ENCODE data around the gene DCPS.
"Not testable (repeated sequence)": the region's sequence is repeated elsewhere in the genome, so short reads cannot be mapped to it uniquely, and the experiment has no call there.

DCPS gene

DNA sequence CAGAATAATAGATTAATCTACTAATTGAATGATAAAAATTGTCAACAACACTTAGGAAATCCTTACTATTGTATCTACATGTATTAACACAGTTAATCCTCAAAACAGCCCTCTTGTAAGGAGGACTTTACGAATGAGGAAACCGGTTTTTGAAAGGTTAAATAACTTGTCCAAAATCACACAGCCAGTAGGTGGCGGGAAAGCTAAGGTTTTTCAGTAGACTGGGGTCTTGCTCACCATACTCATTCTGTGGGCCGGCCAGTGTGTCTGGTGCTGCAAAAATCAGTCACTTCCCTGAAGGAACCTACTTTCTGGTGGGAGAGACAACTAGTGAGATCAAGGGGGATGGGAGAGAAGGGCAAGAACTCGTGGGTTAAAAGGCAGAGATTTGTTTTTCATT lies 3.8 kb downstream of the DCPS start:
- no peak overlapping the region for H2BK120ac ChIP-seq (ENCODE audit: low read depth, low read length)
- no peak overlapping the region for H3K4me2 ChIP-seq (ENCODE audit: low read length)
- DNase-seq: peak; percentile 79
- no peak overlapping the region for H3K4me3 ChIP-seq (ENCODE audit: low read length)
- H3K79me2 ChIP-seq (ENCODE audit: control insufficient read depth, insufficient read depth, low read length): no peaks in the 10 kb centered on the region
- H3K27me3 ChIP-seq (ENCODE audit: insufficient read depth, low read length, poor library complexity): no peaks in the 10 kb centered on the region
- H2BK15ac ChIP-seq (replicated peaks; ENCODE audit: low read depth): no peak overlapping the region
- no peak overlapping the region for H3K23ac ChIP-seq (ENCODE audit: low read length)
- no peak overlapping the region for H2BK5ac ChIP-seq (ENCODE audit: low read length)
- H3K79me1 ChIP-seq (ENCODE audit: low read length): no peaks in the 10 kb centered on the region
- no peak overlapping the region for H2AK5ac ChIP-seq (ENCODE audit: low read length)
- H3K18ac ChIP-seq (ENCODE audit: low read length): no peak overlapping the region
- H3K27ac ChIP-seq (ENCODE audit: low read depth, low read length): no peak overlapping the region
- H4K8ac ChIP-seq (ENCODE audit: low read depth, low read length): no peak overlapping the region
- H3K4me1 ChIP-seq (ENCODE audit: control insufficient read depth, low read depth, low read length): no peaks in the 10 kb centered on the region
- H3K4ac ChIP-seq (ENCODE audit: low read depth, low read length): no peak overlapping the region
- H3K36me3 ChIP-seq (ENCODE audit: control insufficient read depth, insufficient read depth, low read length): no peaks in the 10 kb centered on the region
- no CpG with 5 or more reads among the region's 5 CpGs for WGBS (ENCODE audit: extremely low coverage, insufficient coverage, low lambda C conversion rate)
- no peak overlapping the region for H3K9ac ChIP-seq (ENCODE audit: low read length)
- H4K5ac ChIP-seq (ENCODE audit: low read length): no peak overlapping the region
- H3K56ac ChIP-seq (ENCODE audit: low read length): no peak overlapping the region

DNA sequence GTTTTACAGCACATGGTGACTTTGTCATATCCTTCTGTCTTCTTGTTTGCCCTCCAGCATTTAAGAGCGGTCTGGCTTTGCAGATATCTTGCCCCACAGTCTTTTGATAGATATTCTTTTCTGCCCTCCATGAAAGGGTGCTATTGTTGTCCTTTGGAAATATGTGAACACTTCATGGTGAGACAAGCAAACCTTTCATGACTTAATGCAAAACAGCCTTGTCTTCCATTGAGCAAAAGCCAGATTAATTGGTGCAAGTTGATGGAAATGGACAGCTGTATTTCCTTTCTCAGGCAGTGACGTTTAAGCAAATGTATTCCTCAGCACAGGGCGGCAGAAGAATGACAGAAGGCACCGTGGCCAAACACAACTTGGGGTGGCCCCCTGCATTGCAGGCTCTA lies 4.4 kb downstream of the DCPS start:
- H2AK5ac ChIP-seq (ENCODE audit: low read length): no peak overlapping the region
- no peak overlapping the region for H4K5ac ChIP-seq (ENCODE audit: low read length)
- no peak overlapping the region for H2BK120ac ChIP-seq (ENCODE audit: low read depth, low read length)
- no peak overlapping the region for H4K8ac ChIP-seq (ENCODE audit: low read depth, low read length)
- no peak overlapping the region for H3K9ac ChIP-seq (ENCODE audit: low read length)
- no peak overlapping the region for H3K56ac ChIP-seq (ENCODE audit: low read length)
- no peaks in the 10 kb centered on the region for H3K79me2 ChIP-seq (ENCODE audit: control insufficient read depth, insufficient read depth, low read length)
- H3K36me3 ChIP-seq (ENCODE audit: control insufficient read depth, insufficient read depth, low read length): no peaks in the 10 kb centered on the region
- H3K4me2 ChIP-seq (ENCODE audit: low read length): no peak overlapping the region
- no peak for DNase-seq
- WGBS (ENCODE audit: extremely low coverage, insufficient coverage, low lambda C conversion rate): no CpG with 5 or more reads among the region's 4 CpGs
- no peak overlapping the region for H3K4me3 ChIP-seq (ENCODE audit: low read length)
- H3K4me1 ChIP-seq (ENCODE audit: control insufficient read depth, low read depth, low read length): no peaks in the 10 kb centered on the region
- H2BK15ac ChIP-seq (replicated peaks; ENCODE audit: low read depth): no peak overlapping the region
- H3K18ac ChIP-seq (ENCODE audit: low read length): no peak overlapping the region
- H3K79me1 ChIP-seq (ENCODE audit: low read length): no peaks in the 10 kb centered on the region
- no peaks in the 10 kb centered on the region for H3K27me3 ChIP-seq (ENCODE audit: insufficient read depth, low read length, poor library complexity)
- no peak overlapping the region for H3K23ac ChIP-seq (ENCODE audit: low read length)
- no peak overlapping the region for H2BK5ac ChIP-seq (ENCODE audit: low read length)
- H3K27ac ChIP-seq (ENCODE audit: low read depth, low read length): no peak overlapping the region
- no peak overlapping the region for H3K4ac ChIP-seq (ENCODE audit: low read depth, low read length)

DNA sequence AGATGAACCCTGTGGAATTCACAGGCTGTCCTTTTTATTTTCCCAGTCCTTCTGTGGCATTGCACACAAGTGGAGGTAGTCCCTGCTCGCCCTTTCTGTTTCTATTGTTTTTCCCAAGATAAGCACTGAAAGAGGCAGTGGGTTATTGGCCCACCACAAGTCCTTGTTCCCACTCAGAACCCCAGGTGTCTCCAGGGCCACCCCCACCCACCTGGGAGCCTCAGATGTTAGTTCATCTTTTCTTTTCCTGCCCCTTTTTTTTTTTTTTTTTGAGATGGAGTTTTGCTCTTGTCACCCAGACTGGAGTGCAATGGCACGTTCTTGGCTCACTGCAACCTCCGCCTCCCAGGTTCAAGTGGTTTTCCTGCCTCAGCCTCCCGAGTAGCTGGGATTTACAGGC lies 4.9 kb downstream of the DCPS start:
- not testable (repeated sequence) for H2BK120ac ChIP-seq (ENCODE audit: low read depth, low read length); H4K5ac ChIP-seq (ENCODE audit: low read length); H3K4me1 ChIP-seq (ENCODE audit: control insufficient read depth, low read depth, low read length); DNase-seq; H3K4me2 ChIP-seq (ENCODE audit: low read length); H3K4ac ChIP-seq (ENCODE audit: low read depth, low read length); H3K36me3 ChIP-seq (ENCODE audit: control insufficient read depth, insufficient read depth, low read length); H4K8ac ChIP-seq (ENCODE audit: low read depth, low read length); H2AK5ac ChIP-seq (ENCODE audit: low read length); H2BK5ac ChIP-seq (ENCODE audit: low read length); H2BK15ac ChIP-seq (replicated peaks; ENCODE audit: low read depth); H3K79me1 ChIP-seq (ENCODE audit: low read length); H3K9ac ChIP-seq (ENCODE audit: low read length); H3K27ac ChIP-seq (ENCODE audit: low read depth, low read length); H3K23ac ChIP-seq (ENCODE audit: low read length); H3K56ac ChIP-seq (ENCODE audit: low read length); H3K4me3 ChIP-seq (ENCODE audit: low read length); H3K79me2 ChIP-seq (ENCODE audit: control insufficient read depth, insufficient read depth, low read length); H3K27me3 ChIP-seq (ENCODE audit: insufficient read depth, low read length, poor library complexity); H3K18ac ChIP-seq (ENCODE audit: low read length)
- WGBS (ENCODE audit: extremely low coverage, insufficient coverage, low lambda C conversion rate): no CpG with 5 or more reads among the region's 4 CpGs

DNA sequence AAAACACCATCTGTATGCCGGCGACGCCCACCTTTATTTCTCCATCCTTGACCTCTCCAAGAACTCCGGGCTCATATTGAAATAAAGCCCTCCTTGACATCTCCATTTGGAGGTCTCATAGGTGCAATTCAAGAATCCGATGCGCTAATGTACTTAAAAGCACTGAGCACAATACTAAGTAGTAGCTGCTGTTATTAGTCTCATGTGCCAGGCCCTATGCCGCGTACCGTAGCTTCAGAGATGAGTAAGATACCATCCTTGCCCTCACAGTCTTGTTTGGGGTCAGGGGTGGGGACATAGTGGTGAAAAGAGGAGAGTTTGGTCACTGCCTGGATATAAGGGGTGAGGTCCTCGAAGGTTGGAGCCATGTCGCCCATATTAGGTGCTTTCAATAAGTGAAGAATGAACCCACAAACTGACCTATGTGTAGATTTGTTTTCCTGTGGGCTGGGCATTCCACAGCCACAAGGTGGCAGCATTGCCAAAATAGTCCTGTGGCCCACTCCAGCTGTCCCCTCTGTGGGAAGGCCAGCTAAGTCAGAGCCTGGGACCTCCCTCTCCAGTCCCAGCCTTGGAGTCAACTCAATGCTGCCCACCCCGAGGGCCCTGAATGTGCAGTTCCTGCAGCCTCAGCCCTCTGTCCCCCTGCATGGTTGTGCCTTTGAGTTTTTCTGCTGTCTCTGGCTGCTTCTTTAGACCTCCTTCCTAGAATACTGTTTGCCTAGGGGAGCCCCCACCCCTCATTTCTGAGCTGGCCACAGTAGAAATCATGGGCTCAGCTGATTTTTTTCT lies 6.5 kb downstream of the DCPS start:
- H3K27me3 ChIP-seq (ENCODE audit: insufficient read depth, low read length, poor library complexity): no peaks in the 10 kb centered on the region
- H3K9ac ChIP-seq (ENCODE audit: low read length): peak overlapping the region; percentile 31
- no peaks in the 10 kb centered on the region for H3K79me1 ChIP-seq (ENCODE audit: low read length)
- no peak overlapping the region for H3K4me3 ChIP-seq (ENCODE audit: low read length)
- H3K18ac ChIP-seq (ENCODE audit: low read length): no peak overlapping the region
- no peak overlapping the region for H2BK15ac ChIP-seq (replicated peaks; ENCODE audit: low read depth)
- H4K8ac ChIP-seq (ENCODE audit: low read depth, low read length): no peak overlapping the region
- no peak overlapping the region for H3K4ac ChIP-seq (ENCODE audit: low read depth, low read length)
- H2BK5ac ChIP-seq (ENCODE audit: low read length): no peak overlapping the region
- H3K4me2 ChIP-seq (ENCODE audit: low read length): no peak overlapping the region
- no peak overlapping the region for H2BK120ac ChIP-seq (ENCODE audit: low read depth, low read length)
- H2AK5ac ChIP-seq (ENCODE audit: low read length): no peak overlapping the region
- DNase-seq: peak; percentile 80
- no peak overlapping the region for H4K5ac ChIP-seq (ENCODE audit: low read length)
- no peak overlapping the region for H3K27ac ChIP-seq (ENCODE audit: low read depth, low read length)
- H3K79me2 ChIP-seq (ENCODE audit: control insufficient read depth, insufficient read depth, low read length): no peaks in the 10 kb centered on the region
- H3K4me1 ChIP-seq (ENCODE audit: control insufficient read depth, low read depth, low read length): no peaks in the 10 kb centered on the region
- H3K36me3 ChIP-seq (ENCODE audit: control insufficient read depth, insufficient read depth, low read length): no peaks in the 10 kb centered on the region
- H3K56ac ChIP-seq (ENCODE audit: low read length): no peak overlapping the region
- H3K23ac ChIP-seq (ENCODE audit: low read length): no peak overlapping the region
- no CpG with 5 or more reads among the region's 12 CpGs for WGBS (ENCODE audit: extremely low coverage, insufficient coverage, low lambda C conversion rate)

DNA sequence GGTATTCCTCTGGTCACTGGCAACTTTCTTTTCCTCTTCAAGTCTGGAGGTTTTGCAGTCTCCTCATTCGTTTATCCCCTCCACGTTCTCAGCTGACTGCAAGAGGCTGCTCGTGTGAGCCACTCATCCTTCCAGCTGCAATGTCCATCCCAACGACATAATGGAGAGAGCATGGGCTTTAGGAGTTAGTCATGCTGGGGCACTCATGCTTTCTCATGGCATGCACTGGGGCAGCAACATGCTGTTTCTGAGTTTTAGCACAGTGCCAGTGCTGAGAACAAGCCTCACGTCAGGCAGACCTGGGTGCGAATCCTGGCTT lies 7.1 kb downstream of the DCPS start:
- H3K79me1 ChIP-seq (ENCODE audit: low read length): no peaks in the 10 kb centered on the region
- no peak overlapping the region for H3K23ac ChIP-seq (ENCODE audit: low read length)
- no peaks in the 10 kb centered on the region for H3K4me1 ChIP-seq (ENCODE audit: control insufficient read depth, low read depth, low read length)
- H3K36me3 ChIP-seq (ENCODE audit: control insufficient read depth, insufficient read depth, low read length): no peaks in the 10 kb centered on the region
- no peak overlapping the region for H3K4me3 ChIP-seq (ENCODE audit: low read length)
- H3K4ac ChIP-seq (ENCODE audit: low read depth, low read length): no peak overlapping the region
- no peak overlapping the region for H3K27ac ChIP-seq (ENCODE audit: low read depth, low read length)
- no peak overlapping the region for H2BK5ac ChIP-seq (ENCODE audit: low read length)
- H2BK120ac ChIP-seq (ENCODE audit: low read depth, low read length): no peak overlapping the region
- no peak for DNase-seq
- no peak overlapping the region for H4K5ac ChIP-seq (ENCODE audit: low read length)
- H3K9ac ChIP-seq (ENCODE audit: low read length): no peak overlapping the region
- no peak overlapping the region for H4K8ac ChIP-seq (ENCODE audit: low read depth, low read length)
- H3K18ac ChIP-seq (ENCODE audit: low read length): no peak overlapping the region
- H3K27me3 ChIP-seq (ENCODE audit: insufficient read depth, low read length, poor library complexity): no peaks in the 10 kb centered on the region
- no peak overlapping the region for H2AK5ac ChIP-seq (ENCODE audit: low read length)
- no peak overlapping the region for H3K4me2 ChIP-seq (ENCODE audit: low read length)
- WGBS (ENCODE audit: extremely low coverage, insufficient coverage, low lambda C conversion rate): no CpG with 5 or more reads among the region's 6 CpGs
- H3K56ac ChIP-seq (ENCODE audit: low read length): no peak overlapping the region
- no peak overlapping the region for H2BK15ac ChIP-seq (replicated peaks; ENCODE audit: low read depth)
- no peaks in the 10 kb centered on the region for H3K79me2 ChIP-seq (ENCODE audit: control insufficient read depth, insufficient read depth, low read length)

All from mesendoderm (in vitro differentiated cells).